Measurements from ENCODE around the gene DOC2A. TPM values are rescaled to one million over a fixed set of nuclear protein-coding genes. Genes with fewer than 3 reads are reported as not detected.

Gene DOC2A
- total and polyA plus RNA-seq, 10 of the 15 experiments (the other 5 are each of a cell fraction or from before 2014, with no cell fraction given) = 0.06 to 0.17 (median 0.12) TPM; not detected in 6

GRCh38 chr16:30051518-30051917 is 40.7 kb upstream of the DOC2A start (continued):
- TF ChIP-seq RCOR1 (conservative IDR thresholded peaks at IDR 0.05; ENCODE audit: low read depth, low read length) = no peak
- no peak for TF ChIP-seq HDAC6 (IDR thresholded peaks at IDR 0.05; ENCODE audit: unreplicated experiment)

- TF ChIP-seq BACH1 (IDR thresholded peaks at IDR 0.05; ENCODE audit: borderline replicate concordance) (no peak), SRF (IDR thresholded peaks at IDR 0.05; ENCODE audit: low read depth in 2 of 2, low read length in 2 of 2) (no peak), DPF2 (IDR thresholded peaks at IDR 0.05) (no peak), POLR2A (IDR thresholded peaks at IDR 0.05; ENCODE audit: low read depth, low read length) (no peak), EP300 (IDR thresholded peaks at IDR 0.05; ENCODE audit: borderline replicate concordance in 1 of 2, control insufficient read depth in 1 of 2, low read depth in 2 of 2, low read length in 2 of 2) (no peak), SKIL (IDR thresholded peaks at IDR 0.05; ENCODE audit: low read depth, poor library complexity, severe bottlenecking) (no peak), ZBTB33 (IDR thresholded peaks at IDR 0.05) (no peak), SREBF2 (IDR thresholded peaks at IDR 0.05; ENCODE audit: low read length) (no peak), BCL11A (IDR thresholded peaks at IDR 0.05; ENCODE audit: low read depth, low read length) (no peak), ELK1 (IDR thresholded peaks at IDR 0.05; ENCODE audit: low read depth, low read length) (no peak), YBX1 (IDR thresholded peaks at IDR 0.05) (no peak), IRF3 (IDR thresholded peaks at IDR 0.05) (no peak)
- Histone ChIP-seq H4K20me1 (ENCODE audit: control insufficient read depth, insufficient read depth) (no peaks in the 10 kb centered on the region), H3K4me2 (ENCODE audit: control insufficient read depth, insufficient read depth) (no peak overlapping the region), H3K27ac (ENCODE audit: control insufficient read depth, insufficient read depth) (no peak overlapping the region), H3K9me3 (replicated peaks; ENCODE audit: control insufficient read depth, insufficient read depth, low read length) (no peaks in the 10 kb centered on the region), H3K9ac (ENCODE audit: control insufficient read depth, insufficient read depth, low read length) (no peak overlapping the region), H3K4me3 (no peak overlapping the region), H3K27me3 (replicated peaks in 1 of 2; ENCODE audit: control insufficient read depth in 2 of 2, insufficient read depth in 2 of 2, low read length in 1 of 2) (no peaks in the 10 kb centered on the region), H2AFZ (ENCODE audit: control insufficient read depth, low read depth, low read length) (no peak overlapping the region), H3K79me2 (ENCODE audit: control insufficient read depth, insufficient read depth, low read length) (no peaks in the 10 kb centered on the region), H3K4me1 (ENCODE audit: control insufficient read depth, insufficient read depth, low read length) (peaks cover 3% of the 10 kb centered on the region; the same call in 1 of the 2 replicates), H3K36me3 (ENCODE audit: control insufficient read depth in 2 of 2, insufficient read depth in 2 of 2, low read length in 1 of 2) (no peaks in the 10 kb centered on the region)
- no peak for ATAC-seq
- SMC1A ChIA-PET (ENCODE audit: uncharacterized antibody, unreplicated experiment) = no interaction called here
- RAD21 ChIA-PET (ENCODE audit: unreplicated experiment) = interaction anchor here (1.5 kb wide), 1 partner anchor 17 kb away, joined by 9 read pairs; no protein-coding TSS in a partner anchor
- POLR2A ChIA-PET = no interaction called here
- no peak for DNase-seq (ENCODE audit: low read depth, low spot score)
- in situ Hi-C loops (cut with MboI) = no loop called here
- CTCF ChIA-PET = no interaction called here
- intact Hi-C loops (cut with micrococcal nuclease; ENCODE audit: unreplicated experiment) = no loop called here
- BruUV-seq (replicated peaks) = no TSS peak
- FAIRE-seq = no peak
- 86% methylated on average over 8 of the region's 8 CpGs for WGBS (ENCODE audit: insufficient coverage, insufficient replicate concordance, low lambda C conversion rate, missing lambda C conversion rate)
Observed at GRCh38 chr16:30049871-30050270, 39.0 kb upstream of the DOC2A start.

Data from GM12878 (cell line).